ENCODE results near the gene CTSF.

The CTSF gene

GRCh38 chr11:66529655-66530054 lies 38.8 kb downstream of the CTSF start:
- DNase-seq, result no peak

- no peak for DNase-seq
Observed at GRCh38 chr11:66529069-66529468, 39.3 kb downstream of the CTSF start.

GRCh38 chr11:66524304-66525040 lies 43.9 kb downstream of the CTSF start:
- DNase-seq, result no peak

- no peak for DNase-seq
Observed at GRCh38 chr11:66523611-66524010, 44.8 kb downstream of the CTSF start.
